Measurements from ENCODE around the gene BMPER.

Gene BMPER

DNA sequence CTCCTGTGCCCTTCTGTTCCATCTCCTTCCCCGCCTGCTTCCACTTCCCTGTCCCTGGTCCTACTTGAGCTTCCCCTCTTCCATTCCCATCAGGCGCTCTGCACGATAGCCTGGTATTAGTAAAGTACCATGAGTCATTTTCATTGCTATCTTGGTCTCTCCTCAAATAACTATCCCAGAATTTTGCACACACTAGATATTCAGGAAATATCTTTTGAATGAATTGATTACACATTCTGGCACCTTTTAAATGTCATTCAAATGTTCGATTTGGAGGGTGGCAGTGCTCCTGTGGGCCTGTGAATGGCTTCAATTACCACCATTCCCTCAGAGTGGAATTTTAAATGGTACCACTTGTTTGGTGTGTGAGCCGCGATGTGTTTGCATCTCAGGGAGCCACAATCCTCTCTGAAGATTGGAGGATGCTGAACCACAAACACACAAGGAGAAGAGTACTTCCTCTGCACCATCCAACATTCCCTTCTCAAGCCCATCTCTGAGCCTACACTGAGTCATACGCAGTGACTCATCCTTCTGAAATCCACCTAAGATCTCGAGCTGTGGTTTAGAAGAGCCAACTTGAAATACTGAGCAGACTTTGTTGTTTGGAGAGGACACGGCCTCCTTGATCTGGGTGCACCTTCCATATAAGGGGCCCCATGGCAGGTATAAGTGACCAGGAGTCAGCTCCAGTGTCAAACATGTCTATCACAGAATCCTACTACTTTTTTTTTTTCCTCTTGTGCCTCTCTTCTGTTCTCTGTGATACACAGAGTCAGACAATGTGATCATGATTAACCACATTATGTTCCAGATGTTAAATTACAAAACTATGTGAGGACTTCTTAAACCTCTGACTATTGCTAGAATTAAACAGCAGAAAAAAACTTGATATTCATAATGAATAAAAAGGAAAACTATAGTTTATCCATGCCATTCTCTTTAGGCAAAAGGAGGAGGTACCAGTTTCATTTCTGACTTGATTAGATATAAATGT lies 81.9 kb downstream of the BMPER start:
- Histone ChIP-seq H3K36me3 (ENCODE audit: control insufficient read depth, insufficient read depth, low read length) (no peaks in the 10 kb centered on the region), H3K4me3 (replicated peaks; ENCODE audit: low read depth, low read length) (no peak overlapping the region), H3K27me3 (replicated peaks; ENCODE audit: control insufficient read depth, insufficient read depth, low read length) (no peaks in the 10 kb centered on the region)
- no peak for TF ChIP-seq CTCF (IDR thresholded peaks at IDR 0.05; ENCODE audit: insufficient read depth, low read length, poor library complexity, severe bottlenecking)
- DNase-seq (ENCODE audit: extremely low read depth, insufficient read length), result no peak

DNA sequence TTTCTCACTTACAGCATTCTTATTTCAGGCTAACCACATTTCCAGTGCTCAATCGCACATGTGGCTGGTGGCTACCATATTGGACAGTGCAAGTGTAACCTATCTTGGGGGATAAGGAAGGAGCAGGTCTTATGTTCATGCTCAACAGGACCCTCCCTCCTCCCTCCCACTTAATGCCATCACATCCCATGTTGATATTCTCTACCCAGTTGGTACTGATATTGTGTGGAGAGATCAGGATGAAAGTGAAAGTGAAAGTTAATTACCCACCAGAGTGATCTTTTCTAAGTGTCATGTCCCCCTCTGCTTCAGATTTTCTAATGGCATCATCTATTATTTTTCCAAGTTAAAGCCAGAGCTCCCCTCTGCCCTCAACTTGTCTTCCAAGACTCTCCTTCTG lies 91.6 kb downstream of the BMPER start:
- DNase-seq (ENCODE audit: extremely low read depth, insufficient read length), result no peak

DNA sequence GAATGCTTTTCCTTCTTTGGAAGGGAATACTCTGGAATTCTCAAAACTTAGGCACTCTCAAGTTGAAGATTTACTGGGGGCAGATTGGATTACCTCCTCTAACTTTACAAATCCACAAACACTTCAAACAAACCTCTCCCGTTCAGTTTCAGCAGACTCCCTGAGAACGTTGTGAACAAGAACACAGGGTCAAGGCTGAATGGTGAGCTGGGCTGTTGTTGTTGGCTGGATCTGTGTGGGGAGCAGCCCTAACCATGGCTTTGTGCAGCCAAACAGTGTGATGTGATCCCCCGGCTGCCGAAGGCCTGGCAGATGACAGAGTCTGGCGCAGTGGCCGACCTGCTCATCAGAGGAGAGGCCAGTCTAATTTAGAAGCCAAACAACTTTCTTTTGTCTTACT lies 93.1 kb downstream of the BMPER start:
- DNase-seq (ENCODE audit: extremely low read depth, insufficient read length), result no peak
- no peak for TF ChIP-seq CTCF (IDR thresholded peaks at IDR 0.05; ENCODE audit: insufficient read depth, low read length, poor library complexity, severe bottlenecking)
- no peak overlapping the region for H3K4me3 ChIP-seq (replicated peaks; ENCODE audit: low read depth, low read length)
- H3K27me3 ChIP-seq (replicated peaks; ENCODE audit: control insufficient read depth, insufficient read depth, low read length), result no peaks in the 10 kb centered on the region
- no peaks in the 10 kb centered on the region for H3K36me3 ChIP-seq (ENCODE audit: control insufficient read depth, insufficient read depth, low read length)

More for the DNA sequence above, 91.6 kb downstream of the BMPER start:
- Histone ChIP-seq H3K4me3 (replicated peaks; ENCODE audit: low read depth, low read length) (no peak overlapping the region), H3K27me3 (replicated peaks; ENCODE audit: control insufficient read depth, insufficient read depth, low read length) (no peaks in the 10 kb centered on the region), H3K36me3 (ENCODE audit: control insufficient read depth, insufficient read depth, low read length) (no peaks in the 10 kb centered on the region)
- TF ChIP-seq CTCF (IDR thresholded peaks at IDR 0.05; ENCODE audit: insufficient read depth, low read length, poor library complexity, severe bottlenecking), result no peak

GRCh38 chr7:34011017-34011695 lies 105.8 kb downstream of the BMPER start:
- Histone ChIP-seq H3K36me3 (ENCODE audit: control insufficient read depth, insufficient read depth, low read length) (no peaks in the 10 kb centered on the region), H3K4me3 (replicated peaks; ENCODE audit: low read depth, low read length) (no peak overlapping the region), H3K27me3 (replicated peaks; ENCODE audit: control insufficient read depth, insufficient read depth, low read length) (no peaks in the 10 kb centered on the region; the same call in 1 of the 2 replicates)
- no peak for DNase-seq (ENCODE audit: extremely low read depth, insufficient read length)
- TF ChIP-seq CTCF (IDR thresholded peaks at IDR 0.05; ENCODE audit: insufficient read depth, low read length, poor library complexity, severe bottlenecking), result no peak

DNA sequence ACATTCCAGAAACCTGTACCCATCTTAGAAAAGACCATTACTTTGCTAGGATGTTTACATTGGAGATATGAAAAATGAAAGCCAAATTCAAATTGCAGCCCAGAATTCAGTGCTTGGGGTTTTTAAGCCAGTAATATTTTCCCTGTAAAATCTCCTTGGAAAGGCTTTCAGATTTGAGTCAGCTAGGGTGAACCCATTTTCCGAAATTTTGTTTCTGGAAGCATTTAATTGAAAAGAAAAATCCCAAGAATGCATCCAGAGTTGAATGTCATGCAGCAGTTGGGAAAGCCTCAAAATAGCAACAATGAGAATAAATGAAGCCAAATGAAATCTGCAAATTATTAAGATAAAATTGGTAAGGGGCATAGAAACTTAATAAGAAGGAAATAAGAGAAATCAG lies 106.4 kb downstream of the BMPER start:
- no peak for TF ChIP-seq CTCF (IDR thresholded peaks at IDR 0.05; ENCODE audit: insufficient read depth, low read length, poor library complexity, severe bottlenecking)
- Histone ChIP-seq H3K4me3 (replicated peaks; ENCODE audit: low read depth, low read length) (no peak overlapping the region), H3K36me3 (ENCODE audit: control insufficient read depth, insufficient read depth, low read length) (no peaks in the 10 kb centered on the region), H3K27me3 (replicated peaks; ENCODE audit: control insufficient read depth, insufficient read depth, low read length) (no peaks in the 10 kb centered on the region; the same call in 1 of the 2 replicates)
- no peak for DNase-seq (ENCODE audit: extremely low read depth, insufficient read length)
